HuH-7 (cell line): ENCODE data around the gene GAB2.
"Not testable (repeated sequence)": the region's sequence is repeated elsewhere in the genome, so short reads cannot be mapped to it uniquely, and the experiment has no call there.

Source experiments
- DNase-seq: peaks from one replicate; pipeline ENCODE4 v3.0.0; 2011; ENCODE audit warnings: low spot score

Gene GAB2

GRCh38 chr11:78277314-78277994 is 140.2 kb downstream of the GAB2 start:
- DNase-seq: no peak

- DNase-seq: no peak
Observed at GRCh38 chr11:78276311-78276710, 141.3 kb downstream of the GAB2 start.

GRCh38 chr11:78274739-78275138 is 142.9 kb downstream of the GAB2 start:
- DNase-seq: no peak

GRCh38 chr11:78272625-78273269 is 144.9 kb downstream of the GAB2 start:
- not testable (repeated sequence) for DNase-seq

GRCh38 chr11:78271801-78272200 is 145.8 kb downstream of the GAB2 start:
- not testable (repeated sequence) for DNase-seq

- no peak for DNase-seq
Observed at GRCh38 chr11:78270971-78271370, 146.6 kb downstream of the GAB2 start.

- DNase-seq: no peak
Observed at GRCh38 chr11:78269806-78270205, 147.8 kb downstream of the GAB2 start.

GRCh38 chr11:78268591-78269410 is 148.8 kb downstream of the GAB2 start:
- DNase-seq: no peak

GRCh38 chr11:78266451-78266850 is 151.2 kb downstream of the GAB2 start:
- no peak for DNase-seq

- DNase-seq: no peak
Observed at GRCh38 chr11:78265326-78265725, 152.3 kb downstream of the GAB2 start.

- no peak for DNase-seq
Observed at GRCh38 chr11:78262691-78263090, 154.9 kb downstream of the GAB2 start.

- DNase-seq: no peak
Observed at GRCh38 chr11:78262238-78262637, 155.4 kb downstream of the GAB2 start.

GRCh38 chr11:78261828-78262227 is 155.8 kb downstream of the GAB2 start:
- no peak for DNase-seq

- no peak for DNase-seq
Observed at GRCh38 chr11:78261367-78261766, 156.3 kb downstream of the GAB2 start.

- no peak for DNase-seq
Observed at GRCh38 chr11:78259777-78260487, 157.7 kb downstream of the GAB2 start.

GRCh38 chr11:78257654-78258053 is 160.0 kb downstream of the GAB2 start:
- no peak for DNase-seq

GRCh38 chr11:78256962-78257361 is 160.7 kb downstream of the GAB2 start:
- DNase-seq: no peak

GRCh38 chr11:78255919-78256318 is 161.7 kb downstream of the GAB2 start:
- DNase-seq: no peak

GRCh38 chr11:78254268-78254667 is 163.4 kb downstream of the GAB2 start:
- DNase-seq: no peak

GRCh38 chr11:78253797-78254196 is 163.8 kb downstream of the GAB2 start:
- DNase-seq: no peak

GRCh38 chr11:78251083-78251775 is 166.4 kb downstream of the GAB2 start:
- DNase-seq: no peak

GRCh38 chr11:78250099-78250498 is 167.5 kb downstream of the GAB2 start:
- no peak for DNase-seq
